Mammary epithelial cell (primary cell): Measurements from ENCODE around the gene CMPK1.

Experiments used
- CTCF ChIP-seq, 2 donors: IDR thresholded peaks in 1 of 2; conservative IDR thresholded peaks in 1 of 2; 2 replicates each; pipeline ENCODE4 v1.5.1; 2011 to 2012; ENCODE audit warnings: inconsistent platforms in 2 of 2, low read length in 2 of 2, mild to moderate bottlenecking in 2 of 2, control low read depth in 1 of 2, low read depth in 1 of 2; ENCODE audit not compliant: insufficient read depth in 1 of 2; ENCODE audit errors: extremely low read depth in 1 of 2
- EZH2 ChIP-seq: IDR thresholded peaks from 2 replicates; pipeline ENCODE4 v1.6.1; 2012; ENCODE audit warnings: low read length, inconsistent platforms, borderline replicate concordance

- TF ChIP-seq CTCF (conservative IDR thresholded peaks at IDR 0.05 in 1 of 2, IDR thresholded peaks at IDR 0.05 in 1 of 2; ENCODE audit: extremely low read depth in 1 of 2, insufficient read depth in 1 of 2, low read depth in 1 of 2, low read length in 2 of 2) (no peak), EZH2 (no peak)
Measured at GRCh38 chr1:47388030-47388890, 54.7 kb downstream of the CMPK1 start.
